Measurements from ENCODE around the gene IFNGR1.
"Not testable (repeated sequence)": the region's sequence is repeated elsewhere in the genome, so short reads cannot be mapped to it uniquely, and the experiment has no call there.

IFNGR1 gene

GRCh38 chr6:137218917-137219663 is at the start of gene IFNGR1:
Gene IFNGR1, minus strand, starts transcription at chr6:137219385. Its CDS starts 58 bp downstream, at chr6:137219327.
- peak; percentile 95 for DNase-seq (ENCODE audit: low read depth)

- no peak for DNase-seq (ENCODE audit: low read depth)
These were observed 49.7 kb upstream of the IFNGR1 start for GRCh38 chr6:137268911-137269310.

- DNase-seq (ENCODE audit: low read depth), result no peak
These were observed 47.1 kb upstream of the IFNGR1 start for GRCh38 chr6:137266309-137266586.

GRCh38 chr6:137265561-137266308 is 46.5 kb upstream of the IFNGR1 start:
- no peak for DNase-seq (ENCODE audit: low read depth)

GRCh38 chr6:137264311-137265075 is 45.3 kb upstream of the IFNGR1 start:
- no peak for DNase-seq (ENCODE audit: low read depth)

GRCh38 chr6:137261761-137262160 is 42.6 kb upstream of the IFNGR1 start:
- no peak for DNase-seq (ENCODE audit: low read depth)

- DNase-seq (ENCODE audit: low read depth), result no peak
These were observed 42.2 kb upstream of the IFNGR1 start for GRCh38 chr6:137261361-137261760.

- no peak for DNase-seq (ENCODE audit: low read depth)
These were observed 41.0 kb upstream of the IFNGR1 start for GRCh38 chr6:137260217-137260616.

GRCh38 chr6:137259349-137259748 is 40.2 kb upstream of the IFNGR1 start:
- DNase-seq (ENCODE audit: low read depth), result no peak

- no peak for DNase-seq (ENCODE audit: low read depth)
These were observed 39.0 kb upstream of the IFNGR1 start for GRCh38 chr6:137258170-137258569.

GRCh38 chr6:137256350-137257103 is 37.3 kb upstream of the IFNGR1 start:
- no peak for DNase-seq (ENCODE audit: low read depth)

- DNase-seq (ENCODE audit: low read depth), result no peak
These were observed 35.8 kb upstream of the IFNGR1 start for GRCh38 chr6:137254966-137255365.

GRCh38 chr6:137254430-137254829 is 35.2 kb upstream of the IFNGR1 start:
- not testable (repeated sequence) for DNase-seq (ENCODE audit: low read depth)

- no peak for DNase-seq (ENCODE audit: low read depth)
These were observed 29.5 kb upstream of the IFNGR1 start for GRCh38 chr6:137248702-137249101.

- no peak for DNase-seq (ENCODE audit: low read depth)
These were observed 28.5 kb upstream of the IFNGR1 start for GRCh38 chr6:137247724-137248123.

GRCh38 chr6:137246791-137247202 is 27.6 kb upstream of the IFNGR1 start:
- no peak for DNase-seq (ENCODE audit: low read depth)

- no peak for DNase-seq (ENCODE audit: low read depth)
These were observed 27.0 kb upstream of the IFNGR1 start for GRCh38 chr6:137246164-137246563.

- no peak for DNase-seq (ENCODE audit: low read depth)
These were observed 22.4 kb upstream of the IFNGR1 start for GRCh38 chr6:137241481-137242038.

GRCh38 chr6:137240168-137240567 is 21.0 kb upstream of the IFNGR1 start:
- no peak for DNase-seq (ENCODE audit: low read depth)

- DNase-seq (ENCODE audit: low read depth), result no peak
These were observed 18.4 kb upstream of the IFNGR1 start for GRCh38 chr6:137237413-137238170.
